Measurements from ENCODE around the gene RPEL1.

Gene RPEL1

DNA sequence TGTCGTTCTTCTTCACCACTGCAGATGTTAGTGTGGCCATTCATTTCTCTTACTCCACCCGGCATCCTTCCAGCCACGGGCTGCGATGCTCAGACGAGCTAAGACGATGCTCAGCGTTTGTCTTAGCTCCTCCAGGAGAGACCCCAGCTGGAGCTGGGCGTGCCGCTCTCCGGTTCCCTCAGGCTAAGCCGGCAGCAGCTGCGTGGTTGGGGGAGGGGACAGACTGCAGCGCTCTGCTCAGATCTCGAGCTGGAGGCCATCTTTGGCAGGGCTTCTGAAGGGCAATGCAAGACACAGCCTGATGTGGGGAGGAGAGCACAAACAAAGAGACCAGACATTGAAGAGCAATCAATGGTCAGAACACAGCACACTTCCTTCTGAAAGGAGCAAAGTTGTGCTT is 36.1 kb downstream of the RPEL1 start:
- no peak overlapping the region for H3K9ac ChIP-seq (ENCODE audit: low read length)
- H2AFZ ChIP-seq (ENCODE audit: low read length), result no peak overlapping the region
- H3K4me2 ChIP-seq (ENCODE audit: low read depth, low read length), result peak overlapping the region; percentile 27; the same call in 1 of the 2 replicates

DNA sequence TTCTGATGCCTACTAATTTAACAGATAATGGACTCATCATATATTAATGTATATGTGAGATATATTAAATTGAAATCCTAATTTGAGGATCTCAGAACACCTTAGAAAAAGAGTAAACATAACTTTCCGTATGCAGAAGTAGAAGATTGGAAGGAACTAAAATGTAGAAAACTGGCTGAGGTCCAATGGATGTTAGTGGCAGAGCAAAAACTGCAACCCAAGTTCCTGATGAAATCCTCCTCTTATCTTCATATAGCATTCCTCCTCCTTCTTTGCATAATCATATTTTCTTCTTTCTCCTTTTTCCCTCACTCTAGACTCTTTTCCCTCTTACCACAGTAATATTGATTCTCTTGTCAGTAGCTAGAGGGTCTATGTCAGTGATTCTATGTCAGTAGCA is 37.3 kb downstream of the RPEL1 start:
- Histone ChIP-seq H2AFZ (ENCODE audit: low read length) (no peak overlapping the region), H3K36me3 (replicated peaks; ENCODE audit: insufficient read depth, low read length) (no peaks in the 10 kb centered on the region), H3K4me2 (ENCODE audit: low read depth, low read length) (no peak overlapping the region), H3K27ac (ENCODE audit: low read length) (no peak overlapping the region), H3K4me3 (ENCODE audit: low read length) (no peak overlapping the region), H3K9ac (ENCODE audit: low read length) (no peak overlapping the region), H4K20me1 (ENCODE audit: insufficient read depth, low read length) (no peaks in the 10 kb centered on the region), H3K79me2 (ENCODE audit: low read length) (no peaks in the 10 kb centered on the region), H3K4me1 (ENCODE audit: low read length) (no peaks in the 10 kb centered on the region), H3F3A (ENCODE audit: insufficient read depth, low read length) (no peaks in the 10 kb centered on the region), H3K9me3 (replicated peaks; ENCODE audit: insufficient read depth, low read length) (no peaks in the 10 kb centered on the region), H3K9me2 (replicated peaks; ENCODE audit: insufficient read depth, low read length) (no peaks in the 10 kb centered on the region), H3K27me3 (replicated peaks; ENCODE audit: insufficient read depth, low read length) (no peaks in the 10 kb centered on the region)
- no peak for DNase-seq
- no peak for TF ChIP-seq EZH2 (optimal IDR thresholded peaks at IDR 0.05; ENCODE audit: low read depth, low read length)
- TF ChIP-seq, protein P1, sequence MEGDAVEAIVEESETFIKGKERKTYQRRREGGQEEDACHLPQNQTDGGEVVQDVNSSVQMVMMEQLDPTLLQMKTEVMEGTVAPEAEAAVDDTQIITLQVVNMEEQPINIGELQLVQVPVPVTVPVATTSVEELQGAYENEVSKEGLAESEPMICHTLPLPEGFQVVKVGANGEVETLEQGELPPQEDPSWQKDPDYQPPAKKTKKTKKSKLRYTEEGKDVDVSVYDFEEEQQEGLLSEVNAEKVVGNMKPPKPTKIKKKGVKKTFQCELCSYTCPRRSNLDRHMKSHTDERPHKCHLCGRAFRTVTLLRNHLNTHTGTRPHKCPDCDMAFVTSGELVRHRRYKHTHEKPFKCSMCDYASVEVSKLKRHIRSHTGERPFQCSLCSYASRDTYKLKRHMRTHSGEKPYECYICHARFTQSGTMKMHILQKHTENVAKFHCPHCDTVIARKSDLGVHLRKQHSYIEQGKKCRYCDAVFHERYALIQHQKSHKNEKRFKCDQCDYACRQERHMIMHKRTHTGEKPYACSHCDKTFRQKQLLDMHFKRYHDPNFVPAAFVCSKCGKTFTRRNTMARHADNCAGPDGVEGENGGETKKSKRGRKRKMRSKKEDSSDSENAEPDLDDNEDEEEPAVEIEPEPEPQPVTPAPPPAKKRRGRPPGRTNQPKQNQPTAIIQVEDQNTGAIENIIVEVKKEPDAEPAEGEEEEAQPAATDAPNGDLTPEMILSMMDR (IDR thresholded peaks at IDR 0.05; ENCODE audit: low read length), result no peak
- TF ChIP-seq EZH2phosphoT487 (IDR thresholded peaks at IDR 0.05; ENCODE audit: low read length), result no peak

More for the DNA sequence above, 36.1 kb downstream of the RPEL1 start:
- Histone ChIP-seq H3K27me3 (replicated peaks; ENCODE audit: insufficient read depth, low read length) (no peaks in the 10 kb centered on the region; the same call in 1 of the 2 replicates), H4K20me1 (ENCODE audit: insufficient read depth, low read length) (no peaks in the 10 kb centered on the region), H3K27ac (ENCODE audit: low read length) (no peak overlapping the region), H3F3A (ENCODE audit: insufficient read depth, low read length) (no peaks in the 10 kb centered on the region), H3K4me3 (ENCODE audit: low read length) (no peak overlapping the region), H3K9me2 (replicated peaks; ENCODE audit: insufficient read depth, low read length) (no peaks in the 10 kb centered on the region), H3K4me1 (ENCODE audit: low read length) (no peaks in the 10 kb centered on the region), H3K9me3 (replicated peaks; ENCODE audit: insufficient read depth, low read length) (no peaks in the 10 kb centered on the region), H3K36me3 (replicated peaks; ENCODE audit: insufficient read depth, low read length) (no peaks in the 10 kb centered on the region), H3K79me2 (ENCODE audit: low read length) (no peaks in the 10 kb centered on the region)
- no peak for TF ChIP-seq EZH2phosphoT487 (IDR thresholded peaks at IDR 0.05; ENCODE audit: low read length)
- TF ChIP-seq, protein P1 (IDR thresholded peaks at IDR 0.05; ENCODE audit: low read length), result no peak
- TF ChIP-seq EZH2 (optimal IDR thresholded peaks at IDR 0.05; ENCODE audit: low read depth, low read length), result no peak
- DNase-seq, result no peak

DNA sequence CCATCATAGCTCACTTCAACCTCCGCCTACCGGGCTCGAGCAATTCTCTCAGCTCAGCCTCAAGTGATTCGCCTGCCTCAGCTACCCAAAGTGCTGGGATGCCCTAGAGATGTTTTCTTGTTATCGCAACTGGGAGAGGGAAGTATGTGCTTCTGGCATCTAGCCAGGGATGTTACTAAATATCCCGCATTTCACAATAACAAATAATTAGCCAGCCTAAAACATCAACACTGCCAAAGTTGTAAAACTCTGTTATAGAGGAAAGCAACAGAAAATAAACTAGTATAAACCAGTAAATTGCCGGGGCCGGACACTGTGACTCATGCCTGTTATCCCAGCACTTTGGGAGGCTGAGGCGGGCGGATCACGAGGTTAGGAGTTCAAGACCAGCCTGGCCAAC is 38.5 kb downstream of the RPEL1 start:
- no peaks in the 10 kb centered on the region for H3K9me3 ChIP-seq (replicated peaks; ENCODE audit: insufficient read depth, low read length)
- H3F3A ChIP-seq (ENCODE audit: insufficient read depth, low read length), result no peaks in the 10 kb centered on the region
- no peak for TF ChIP-seq EZH2 (optimal IDR thresholded peaks at IDR 0.05; ENCODE audit: low read depth, low read length)
- no peak for TF ChIP-seq EZH2phosphoT487 (IDR thresholded peaks at IDR 0.05; ENCODE audit: low read length)
- TF ChIP-seq, protein P1 (IDR thresholded peaks at IDR 0.05; ENCODE audit: low read length), result no peak
- no peaks in the 10 kb centered on the region for H3K79me2 ChIP-seq (ENCODE audit: low read length)
- H3K27me3 ChIP-seq (replicated peaks; ENCODE audit: insufficient read depth, low read length), result no peaks in the 10 kb centered on the region
- no peaks in the 10 kb centered on the region for H3K36me3 ChIP-seq (replicated peaks; ENCODE audit: insufficient read depth, low read length)
- no peak overlapping the region for H3K27ac ChIP-seq (ENCODE audit: low read length)
- H2AFZ ChIP-seq (ENCODE audit: low read length), result no peak overlapping the region
- H3K4me1 ChIP-seq (ENCODE audit: low read length), result no peaks in the 10 kb centered on the region
- DNase-seq, result no peak
- H3K9me2 ChIP-seq (replicated peaks; ENCODE audit: insufficient read depth, low read length), result no peaks in the 10 kb centered on the region
- H3K4me3 ChIP-seq (ENCODE audit: low read length), result no peak overlapping the region
- H3K4me2 ChIP-seq (ENCODE audit: low read depth, low read length), result no peak overlapping the region
- H4K20me1 ChIP-seq (ENCODE audit: insufficient read depth, low read length), result no peaks in the 10 kb centered on the region
- H3K9ac ChIP-seq (ENCODE audit: low read length), result no peak overlapping the region

Measured in MM.1S (cell line).